H1 (cell line): ENCODE results near the gene SDSL. TPM values are rescaled to one million over a fixed set of nuclear protein-coding genes. Genes with fewer than 3 reads are reported as not detected.

Experiments
- CHD7 ChIP-seq: fragments of 300-600 bp; sonication (generic); IDR thresholded peaks from 2 replicates; pipeline ENCODE4 v1.7.1; 2012; ENCODE audit warnings: low read length, moderate library complexity, mild to moderate bottlenecking, inconsistent platforms; ENCODE audit not compliant: insufficient replicate concordance
- CTBP2 ChIP-seq: IDR thresholded peaks from 2 replicates; pipeline ENCODE4 v1.7.0; 2011; ENCODE audit warnings: borderline replicate concordance, mild to moderate bottlenecking, moderate library complexity, mixed read lengths, low read length; ENCODE audit not compliant: insufficient read depth, insufficient read length
- HDAC2 ChIP-seq, 2 experiments: fragments of 300-600 bp in 1 of 2; sonication (generic) in 1 of 2; IDR thresholded peaks; 2 replicates each; pipeline ENCODE4 v1.6.1; 2011 to 2012; ENCODE audit warnings: low read depth in 2 of 2, low read length in 2 of 2, mild to moderate bottlenecking in 2 of 2, moderate library complexity in 2 of 2, borderline replicate concordance in 1 of 2, inconsistent platforms in 1 of 2
- KDM1A ChIP-seq: fragments of 200-600, 300-600 bp; sonication (generic); IDR thresholded peaks from 2 replicates; pipeline ENCODE4 v1.7.1; 2016; ENCODE audit warnings: mild to moderate bottlenecking, low read length, borderline replicate concordance
- NANOG ChIP-seq: IDR thresholded peaks from 2 replicates; pipeline ENCODE4 v1.6.1; 2011; ENCODE audit warnings: low read length, low read depth, mild to moderate bottlenecking, inconsistent platforms; ENCODE audit not compliant: insufficient read depth, poor library complexity, severe bottlenecking
- SP1 ChIP-seq: IDR thresholded peaks from 2 replicates; pipeline ENCODE4 v1.6.1; 2011; ENCODE audit warnings: low read depth, low read length
- TEAD4 ChIP-seq: IDR thresholded peaks from 2 replicates; pipeline ENCODE4 v1.6.1; 2012; ENCODE audit warnings: low read depth, low read length, inconsistent platforms, mixed read lengths
- USF2 ChIP-seq: IDR thresholded peaks from 2 replicates; pipeline ENCODE4 v1.6.1; 2011; ENCODE audit warnings: low read length, improper control_type of control experiment
- polyA plus RNA-seq, 7 experiments: library from polyadenylated mRNA; depleted of rRNA in 3 of 7; stranded (reverse) in 5 of 7; unstranded in 2 of 7; fragments of >200 nt in 5 of 7; fragments of 200-250 nt in 2 of 7; gene quantifications; 1 replicate in 5 of 7; 2 replicates in 1 of 7; 4 replicates in 1 of 7; pipeline versions ENCODE4 v1.2.1 to v1.2.3, GENCODE V29; 2011 to 2013; ENCODE audit warnings: missing spikeins in 2 of 7, mixed read lengths in 2 of 7
- total RNA-seq: library from RNA; stranded (reverse); fragmentation: NEBNext Ultra II Directional; extraction: Animal tissue kit (Norgen Biotek cat#: 25700); gene quantifications from 2 replicates; pipeline ENCODE4 v1.2.1, GENCODE V29; 2021

The SDSL gene
- total and polyA plus RNA-seq, 2 of the 8 experiments (the other 6 are each of a cell fraction or from before 2014, with no cell fraction given) = 0.69 to 1.3 TPM

DNA sequence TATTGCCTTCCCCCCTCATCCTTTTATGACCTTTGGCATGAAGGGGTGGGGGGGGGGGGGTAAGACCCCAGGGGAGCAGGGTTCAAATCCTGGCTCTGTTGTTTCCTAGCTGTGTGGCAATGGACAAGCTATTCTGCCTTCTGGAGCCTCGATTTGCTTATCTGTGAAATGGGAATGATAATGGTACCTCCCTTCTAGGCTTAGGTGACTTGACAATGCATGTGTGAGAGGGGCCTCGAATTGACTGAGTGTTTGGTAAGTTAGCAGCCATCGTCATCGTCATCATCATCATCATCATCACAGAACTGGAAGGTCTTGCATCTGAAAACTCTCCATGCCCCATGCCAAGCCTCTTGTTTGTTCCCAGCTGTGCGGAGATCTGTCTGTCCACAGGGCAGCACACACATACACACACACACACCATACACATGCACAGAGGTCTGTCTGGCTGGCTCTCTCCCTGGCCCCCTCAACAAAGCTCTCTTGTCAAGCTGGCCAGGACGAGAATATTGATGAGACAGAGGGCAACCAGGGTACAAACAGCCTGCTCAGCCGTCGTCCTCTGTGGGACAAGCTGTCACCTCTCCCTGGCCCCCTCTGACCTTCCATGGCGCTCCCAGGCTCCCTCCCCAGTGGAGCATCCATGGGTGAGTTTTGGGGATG is 12.6 kb upstream of the SDSL start (continued):
- TF ChIP-seq CHD7 (no peak), HDAC2 (IDR thresholded peaks at IDR 0.05; ENCODE audit: borderline replicate concordance in 1 of 2, low read depth in 2 of 2, low read length in 2 of 2) (no peak), SP1 (no peak), CTBP2 (no peak), TEAD4 (no peak), USF2 (no peak), NANOG (no peak), KDM1A (no peak)
